ENCODE results near the gene FLNB.

- no peak for TF ChIP-seq CTCF (IDR thresholded peaks at IDR 0.05; ENCODE audit: low read length)
- no peak for TF ChIP-seq EZH2 (IDR thresholded peaks at IDR 0.05; ENCODE audit: borderline replicate concordance, low read length)
Observed at GRCh38 chr3:57959423-57960173, 48.6 kb upstream of the FLNB start.
